Activated CD4-positive, alpha-beta T cell treated with anti-CD3 and anti-CD28 coated beads, Interleukin-2, amount 10 ng/mL, durations not matched to agents 7 days and 5 days (primary cell): ENCODE data around the gene MPV17L2. TPM values are rescaled to one million over a fixed set of nuclear protein-coding genes. Genes with fewer than 3 reads are reported as not detected.

Experiments used
- CTCF ChIA-PET: fragments of 350-600 bp; sonication (Branson Sonifier 250); formaldehyde crosslinking; loops from one replicate; lab custom pipeline; 2021; ENCODE audit warnings: antibody characterized with exemption; lab: Charles Lee
- POLR2A ChIA-PET: fragments of 350-600 bp; sonication (Branson Sonifier 250); formaldehyde crosslinking; loops from one replicate; lab custom pipeline; 2021; ENCODE audit warnings: antibody characterized with exemption; lab: Charles Lee
- DNase-seq: peaks from one replicate; pipeline ENCODE4 v3.0.0-alpha.2; 2020
- H3K27ac Mint-ChIP-seq: one replicate; pipeline ENCODE4 v1.8.0; 2021; ENCODE audit warnings: mild to moderate bottlenecking, moderate library complexity, mixed read lengths
- H3K27me3 Mint-ChIP-seq: one replicate; pipeline ENCODE4 v1.8.0; 2021; ENCODE audit warnings: mixed read lengths
- H3K36me3 Mint-ChIP-seq: one replicate; pipeline ENCODE4 v1.8.0; 2021; ENCODE audit warnings: low read depth, mixed read lengths
- H3K4me1 Mint-ChIP-seq: one replicate; pipeline ENCODE4 v1.8.0; 2021; ENCODE audit warnings: mixed read lengths
- H3K4me3 Mint-ChIP-seq: one replicate; pipeline ENCODE4 v1.8.0; 2021; ENCODE audit warnings: mild to moderate bottlenecking, moderate library complexity, mixed read lengths
- H3K9me3 Mint-ChIP-seq: one replicate; pipeline ENCODE4 v1.8.0; 2021; ENCODE audit warnings: mixed read lengths
- total RNA-seq, 2 experiments: library from RNA; stranded (reverse); gene quantifications; one replicate each; pipeline ENCODE4 v1.2.3, GENCODE V29; 2021

The MPV17L2 gene
- total RNA-seq, 2 experiments from 2014 or later = 6.1 to 6.5 TPM

DNA sequence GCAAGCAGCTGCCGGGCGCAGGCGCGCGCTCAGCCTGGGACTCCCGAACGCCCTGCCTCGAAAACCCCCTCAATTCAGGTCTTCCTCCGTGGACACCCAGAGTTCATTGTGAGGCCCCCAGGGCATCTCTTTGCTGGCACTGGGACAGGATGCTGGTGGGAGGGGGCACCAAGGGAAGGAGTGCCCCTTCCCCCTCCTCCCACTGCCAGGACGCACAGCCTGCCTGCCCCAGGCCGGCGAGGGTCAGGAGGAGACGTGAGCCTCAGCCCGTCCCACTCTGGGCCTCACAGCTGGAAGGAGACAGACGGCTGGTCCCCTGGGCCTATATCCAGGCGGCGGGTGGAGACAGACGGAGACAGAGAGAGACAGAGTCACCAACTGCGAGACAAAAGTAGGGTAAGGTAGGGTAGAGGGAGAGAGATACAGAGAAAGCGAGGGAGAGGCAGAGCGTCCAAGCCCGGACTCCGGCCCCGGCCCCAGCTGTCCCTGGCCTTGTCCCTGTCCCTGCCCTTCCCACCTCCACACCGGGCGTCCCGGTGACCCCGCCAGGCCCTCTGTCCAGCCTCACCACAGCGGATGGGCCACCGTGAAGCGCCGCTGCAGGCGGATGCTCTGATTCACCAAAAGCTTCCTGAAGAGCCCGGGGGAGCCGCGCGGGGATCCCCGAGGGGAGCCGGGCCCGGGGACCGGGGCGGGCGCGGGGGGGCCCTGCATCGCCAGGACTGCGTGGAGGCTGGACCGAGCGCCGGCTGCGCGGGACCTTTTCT is 32.9 kb downstream of the MPV17L2 start, which contains the start of gene PDE4C:
PDE4C (minus strand) TSS at position 737 of the 767 bp plus-strand sequence; CDS start at position 714, 23 bp downstream.
- ChIA-PET POLR2A (no interaction called here), CTCF (interaction anchor here (1.0 kb wide), 2 partner anchors 29 to 54 kb away, joined by 3 to 9 read pairs; a partner anchor contains a TSS)
- no peak within 1 kb of the TSS for H3K4me3 Mint-ChIP-seq
- H3K4me1 Mint-ChIP-seq = peaks cover 17% of the 10 kb centered on the region
- no peak for DNase-seq
- no peaks in the 10 kb centered on the region for H3K36me3 Mint-ChIP-seq
- no peaks in the 10 kb centered on the region for H3K9me3 Mint-ChIP-seq
- H3K27ac Mint-ChIP-seq = peak within 1 kb of the TSS; percentile 19
- H3K27me3 Mint-ChIP-seq = peaks cover 47% of the 10 kb centered on the region

DNA sequence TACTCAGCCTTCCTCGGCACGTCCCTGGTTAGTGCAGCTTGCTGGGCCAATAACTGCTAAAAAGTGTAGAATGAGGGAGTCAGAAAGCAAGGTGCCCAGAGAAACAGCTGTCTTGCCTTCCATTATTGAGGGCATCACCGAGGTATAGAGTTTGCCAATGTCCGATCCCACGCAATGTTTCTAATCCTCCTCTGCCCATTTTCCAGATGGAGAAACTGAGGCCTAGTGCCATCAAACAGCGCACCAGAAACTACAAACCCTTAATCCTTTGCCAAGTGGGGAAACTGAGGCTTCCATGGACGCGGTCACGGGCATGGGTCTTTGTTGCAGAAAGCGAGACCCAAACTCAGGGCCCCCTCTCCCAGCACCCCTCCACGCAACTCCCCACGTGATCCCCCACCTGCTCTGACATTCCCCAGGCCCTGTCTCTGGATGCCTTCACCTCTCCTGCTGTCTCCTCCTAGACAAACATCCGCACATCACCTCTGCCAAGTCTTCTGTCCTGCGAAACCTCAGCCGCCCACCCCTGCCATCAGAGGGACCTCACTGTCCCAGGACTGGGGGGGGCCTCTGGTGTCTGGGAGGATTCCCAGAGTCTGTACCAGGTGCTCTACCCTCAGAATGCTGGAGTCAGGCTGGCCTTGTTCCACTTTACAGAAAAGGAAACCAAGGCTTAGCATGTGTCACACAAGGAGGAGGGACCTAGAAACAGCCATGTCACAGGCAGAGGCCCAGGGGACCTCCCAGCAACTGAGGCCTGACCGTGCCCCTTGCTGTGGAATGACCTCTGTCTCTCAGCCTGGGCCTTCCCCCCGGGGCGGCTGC is 34.1 kb downstream of the MPV17L2 start:
- H3K9me3 Mint-ChIP-seq = no peaks in the 10 kb centered on the region
- ChIA-PET CTCF (interaction anchor here (0.6 kb wide), 1 partner anchor 18 kb away, joined by 5 read pairs; no protein-coding TSS in a partner anchor), POLR2A (no interaction called here)
- H3K27me3 Mint-ChIP-seq = peaks cover 52% of the 10 kb centered on the region
- H3K4me3 Mint-ChIP-seq = no peak overlapping the region
- H3K27ac Mint-ChIP-seq = no peak overlapping the region
- peaks cover 15% of the 10 kb centered on the region for H3K4me1 Mint-ChIP-seq
- no peak for DNase-seq
- H3K36me3 Mint-ChIP-seq = no peaks in the 10 kb centered on the region

DNA sequence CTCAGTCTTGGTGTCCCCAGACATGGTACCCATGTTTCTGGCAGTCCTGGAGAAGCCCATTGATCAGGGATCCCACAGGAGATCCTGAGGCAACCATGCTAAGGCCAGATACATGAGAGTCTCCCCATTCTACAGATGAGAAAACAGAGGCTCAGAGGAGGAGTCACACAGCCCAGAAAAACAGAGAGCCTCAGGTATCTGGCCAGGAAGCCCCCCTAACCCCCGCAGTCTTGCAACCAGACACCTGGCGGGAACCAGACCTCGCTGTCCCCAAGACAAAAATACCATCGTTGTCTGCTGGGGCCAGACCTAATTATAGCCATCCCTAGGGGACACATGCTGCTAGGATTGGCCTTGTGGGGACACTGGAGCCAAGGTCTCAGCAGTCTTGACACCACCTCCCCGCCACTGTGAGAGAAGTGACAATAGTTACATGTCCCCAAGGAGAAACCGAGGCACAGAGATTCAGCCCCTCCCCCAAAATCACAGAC is 34.8 kb downstream of the MPV17L2 start:
- H3K27me3 Mint-ChIP-seq = peaks cover 57% of the 10 kb centered on the region
- peaks cover 19% of the 10 kb centered on the region for H3K4me1 Mint-ChIP-seq
- CTCF ChIA-PET = no interaction called here

DNA sequence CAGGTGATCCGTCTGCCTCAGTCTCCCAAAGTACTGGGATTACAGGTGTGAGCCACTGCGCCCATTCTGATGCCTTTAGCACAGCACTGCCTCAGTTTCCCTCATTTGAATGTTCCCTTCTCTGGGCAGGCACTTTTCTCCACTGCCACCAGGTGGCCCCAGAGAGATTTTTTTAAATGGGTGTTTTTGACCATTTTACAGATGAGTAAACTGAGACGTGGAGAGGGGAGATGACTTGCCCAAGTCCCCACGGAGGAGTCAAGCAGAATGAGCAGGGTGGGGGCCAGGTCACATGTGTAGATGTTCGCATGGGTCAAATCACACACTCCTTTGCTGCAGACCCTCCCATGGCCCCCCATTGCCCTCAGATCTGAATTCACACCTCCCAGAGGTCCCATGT is 36.5 kb downstream of the MPV17L2 start:
- POLR2A ChIA-PET = no interaction called here
- CTCF ChIA-PET = interaction anchor here (0.9 kb wide), 2 partner anchors 32 to 92 kb away, joined by 3 to 4 read pairs; no protein-coding TSS in a partner anchor
- Mint-ChIP-seq H3K9me3 (peaks cover 4% of the 10 kb centered on the region), H3K4me3 (no peak overlapping the region), H3K4me1 (peaks cover 16% of the 10 kb centered on the region), H3K27me3 (peaks cover 52% of the 10 kb centered on the region), H3K36me3 (no peaks in the 10 kb centered on the region), H3K27ac (no peak overlapping the region)
- no peak for DNase-seq

More for the DNA sequence above, 34.8 kb downstream of the MPV17L2 start:
- H3K4me3 Mint-ChIP-seq = no peak overlapping the region
- POLR2A ChIA-PET = no interaction called here
- DNase-seq = no peak
- H3K36me3 Mint-ChIP-seq = no peaks in the 10 kb centered on the region
- H3K27ac Mint-ChIP-seq = no peak overlapping the region
- peaks cover 2% of the 10 kb centered on the region for H3K9me3 Mint-ChIP-seq

DNA sequence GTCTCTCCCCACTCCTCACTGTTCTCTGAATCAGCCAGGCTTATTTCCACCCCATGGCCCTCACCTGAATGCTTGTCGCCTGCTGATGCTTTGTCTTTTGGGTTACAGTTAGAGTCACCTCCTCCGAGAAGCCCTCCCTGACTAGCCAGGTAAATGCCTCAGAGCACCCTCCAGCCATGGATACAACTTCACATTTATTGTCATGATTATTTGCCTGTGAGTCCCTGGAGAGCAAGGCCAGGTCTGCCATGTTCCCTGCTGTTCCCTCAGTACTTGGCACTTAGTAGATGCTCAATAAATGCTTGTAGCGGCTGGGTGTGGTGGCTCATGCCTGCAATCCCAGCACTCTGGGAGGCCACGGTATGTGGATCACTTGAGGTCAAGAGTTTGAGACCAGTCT is 36.9 kb downstream of the MPV17L2 start:
- no peak for DNase-seq
- Mint-ChIP-seq H3K27me3 (peaks cover 48% of the 10 kb centered on the region), H3K9me3 (peaks cover 4% of the 10 kb centered on the region), H3K27ac (no peak overlapping the region), H3K4me1 (peaks cover 12% of the 10 kb centered on the region), H3K4me3 (no peak overlapping the region), H3K36me3 (no peaks in the 10 kb centered on the region)
- ChIA-PET POLR2A (no interaction called here), CTCF (no interaction called here)

DNA sequence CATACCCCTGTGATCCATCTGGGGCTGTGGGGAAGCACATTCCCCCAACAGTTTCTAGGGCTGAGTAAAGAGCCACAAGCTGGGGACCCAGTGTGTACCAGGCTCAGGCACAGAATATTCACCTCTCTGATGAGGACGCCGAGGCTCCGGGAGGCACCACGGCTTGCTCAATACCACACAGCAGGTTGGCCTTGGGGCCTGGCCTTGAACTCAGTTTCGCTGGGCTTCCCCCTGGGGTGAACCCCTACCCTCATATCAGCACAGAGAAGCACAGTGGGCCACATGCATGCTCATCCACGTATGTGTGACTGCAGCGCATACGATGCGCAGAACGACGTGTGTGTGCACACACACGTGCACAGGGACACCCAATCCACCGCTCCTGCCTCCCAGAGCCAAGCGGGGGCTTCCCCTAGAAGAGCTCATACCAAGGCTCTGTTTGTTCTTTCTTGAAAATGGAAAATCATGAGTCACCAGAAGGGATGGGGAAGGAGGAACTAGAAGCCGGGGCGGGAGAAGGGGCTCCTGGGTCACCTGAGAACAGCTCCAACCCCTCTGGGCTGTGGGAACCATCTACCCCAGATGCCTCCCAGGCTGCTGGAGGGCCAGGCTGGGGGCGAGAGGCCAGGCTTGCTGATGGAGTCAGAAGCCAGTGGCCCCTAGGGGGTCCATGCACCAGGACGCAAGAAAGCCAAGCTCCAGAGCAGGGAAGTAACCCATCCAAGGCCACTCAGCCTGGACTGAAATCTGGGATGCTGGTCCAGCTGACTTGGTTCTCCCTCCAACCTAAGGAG is 38.1 kb downstream of the MPV17L2 start:
- CTCF ChIA-PET = interaction anchor here (0.8 kb wide), 1 partner anchor 96 kb away, joined by 3 read pairs; no protein-coding TSS in a partner anchor
- no peak for DNase-seq
- POLR2A ChIA-PET = interaction anchor here (0.6 kb wide), 1 partner anchor 26 kb away, joined by 3 read pairs; no protein-coding TSS in a partner anchor
- Mint-ChIP-seq H3K27ac (no peak overlapping the region), H3K27me3 (peaks cover 39% of the 10 kb centered on the region), H3K9me3 (peaks cover 4% of the 10 kb centered on the region), H3K4me3 (no peak overlapping the region), H3K4me1 (peaks cover 4% of the 10 kb centered on the region), H3K36me3 (no peaks in the 10 kb centered on the region)

DNA sequence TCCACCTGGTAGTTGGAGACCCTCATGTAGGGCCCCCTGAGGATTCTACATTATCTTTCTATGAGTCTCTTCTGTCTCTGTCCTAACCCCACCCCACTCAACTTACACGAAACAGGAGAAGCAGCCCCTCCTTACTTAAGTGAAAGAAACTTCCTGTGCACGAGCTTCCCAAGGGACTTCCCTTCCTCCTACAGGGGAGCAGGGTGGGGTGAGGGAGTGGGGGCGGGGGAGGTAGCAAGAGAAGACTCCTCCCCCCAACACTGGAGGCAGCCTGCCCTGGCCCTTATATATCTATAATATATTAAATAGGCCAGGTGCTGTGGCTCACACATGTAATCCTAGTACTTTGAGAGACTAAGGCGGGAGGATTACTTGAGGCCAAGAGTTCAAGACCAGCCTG is 38.8 kb downstream of the MPV17L2 start:
- H3K27me3 Mint-ChIP-seq = peaks cover 38% of the 10 kb centered on the region
- peaks cover 4% of the 10 kb centered on the region for H3K9me3 Mint-ChIP-seq
- H3K36me3 Mint-ChIP-seq = no peaks in the 10 kb centered on the region
- peaks cover 4% of the 10 kb centered on the region for H3K4me1 Mint-ChIP-seq
- H3K27ac Mint-ChIP-seq = no peak overlapping the region
- no peak for DNase-seq
- CTCF ChIA-PET = interaction anchor here (0.6 to 0.7 kb wide), 2 partner anchors 25 to 93 kb away, joined by 3 to 4 read pairs; no protein-coding TSS in a partner anchor
- H3K4me3 Mint-ChIP-seq = no peak overlapping the region
- POLR2A ChIA-PET = interaction anchor here (0.6 kb wide), 1 partner anchor 27 kb away, joined by 3 read pairs; no protein-coding TSS in a partner anchor

DNA sequence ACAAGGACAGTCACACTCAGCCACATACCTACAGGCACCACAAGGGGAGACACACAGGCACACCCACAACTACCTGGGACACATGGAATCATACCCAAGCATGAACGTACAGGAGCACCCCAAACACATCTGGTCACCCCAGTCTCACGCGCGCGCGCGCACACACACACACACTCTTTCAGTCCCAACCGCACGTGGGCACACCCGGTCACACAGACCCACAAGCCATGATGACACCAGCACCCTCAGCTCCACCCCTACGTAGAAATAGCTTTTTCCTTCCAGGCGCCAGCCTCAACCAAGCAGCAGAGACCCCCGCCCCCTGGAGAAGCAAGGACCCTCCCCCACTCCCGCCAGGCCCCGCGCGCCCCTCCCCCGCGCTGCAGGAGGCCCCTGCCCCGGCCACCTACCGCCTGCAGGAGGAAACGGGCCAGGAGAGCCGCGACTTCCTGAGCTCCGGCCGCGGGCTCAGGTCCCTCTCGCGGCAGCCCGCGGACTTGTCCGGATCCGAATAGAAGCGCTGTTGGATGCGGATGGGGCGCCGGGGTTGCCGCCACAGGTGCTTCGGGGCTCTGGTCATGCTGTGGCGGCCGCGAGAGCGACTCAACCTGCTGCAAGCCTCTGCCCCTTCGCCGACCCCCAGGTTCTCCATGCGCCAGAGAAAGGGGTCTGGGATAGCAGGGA is 39.7 kb downstream of the MPV17L2 start:
- Mint-ChIP-seq H3K4me1 (peaks cover 4% of the 10 kb centered on the region), H3K4me3 (no peak overlapping the region), H3K9me3 (peaks cover 4% of the 10 kb centered on the region), H3K27ac (no peak overlapping the region), H3K36me3 (no peaks in the 10 kb centered on the region), H3K27me3 (peaks cover 31% of the 10 kb centered on the region)
- DNase-seq = no peak
- ChIA-PET POLR2A (no interaction called here), CTCF (interaction anchor here (1.2 to 1.9 kb wide), 4 partner anchors 8 to 157 kb away, joined by 3 to 18 read pairs (median 5); no protein-coding TSS in a partner anchor)

DNA sequence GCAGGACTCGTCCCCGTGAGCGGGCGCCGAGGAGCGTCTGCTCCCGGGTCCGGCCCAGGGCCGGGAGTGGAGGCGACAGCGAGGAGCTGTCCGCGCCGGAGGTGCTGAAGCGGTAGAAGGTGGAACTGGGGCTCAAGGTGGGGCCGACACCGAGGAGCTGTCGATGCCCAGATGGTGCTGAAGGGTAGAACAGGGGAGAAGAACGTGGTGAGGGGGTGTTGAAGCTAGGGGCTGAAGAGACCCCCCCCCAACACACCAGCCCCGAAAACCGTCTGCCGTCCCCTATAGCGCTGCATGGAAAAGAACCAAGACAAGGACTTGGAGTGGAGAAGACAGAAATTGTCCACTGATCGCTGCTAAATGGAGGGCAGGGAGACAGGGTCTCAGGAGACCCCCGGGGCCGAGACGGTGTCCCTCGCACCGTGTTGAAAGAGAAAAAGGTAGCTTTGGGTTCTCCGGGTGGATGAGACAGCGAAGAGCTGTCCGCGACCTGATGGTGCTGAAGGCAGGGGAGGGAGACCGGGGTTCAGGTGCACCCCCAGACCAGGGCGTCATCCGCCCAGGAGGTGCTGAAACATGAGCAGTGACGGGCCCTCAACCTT is 40.3 kb downstream of the MPV17L2 start:
- Mint-ChIP-seq H3K4me1 (peaks cover 4% of the 10 kb centered on the region), H3K27me3 (peaks cover 28% of the 10 kb centered on the region), H3K4me3 (no peak overlapping the region), H3K36me3 (no peaks in the 10 kb centered on the region), H3K27ac (no peak overlapping the region), H3K9me3 (peaks cover 4% of the 10 kb centered on the region)
- CTCF ChIA-PET = interaction anchor here (1.2 to 1.9 kb wide), 4 partner anchors 9 to 156 kb away, joined by 3 to 18 read pairs (median 5); no protein-coding TSS in a partner anchor
- peak; percentile 69 for DNase-seq
- POLR2A ChIA-PET = no interaction called here

DNA sequence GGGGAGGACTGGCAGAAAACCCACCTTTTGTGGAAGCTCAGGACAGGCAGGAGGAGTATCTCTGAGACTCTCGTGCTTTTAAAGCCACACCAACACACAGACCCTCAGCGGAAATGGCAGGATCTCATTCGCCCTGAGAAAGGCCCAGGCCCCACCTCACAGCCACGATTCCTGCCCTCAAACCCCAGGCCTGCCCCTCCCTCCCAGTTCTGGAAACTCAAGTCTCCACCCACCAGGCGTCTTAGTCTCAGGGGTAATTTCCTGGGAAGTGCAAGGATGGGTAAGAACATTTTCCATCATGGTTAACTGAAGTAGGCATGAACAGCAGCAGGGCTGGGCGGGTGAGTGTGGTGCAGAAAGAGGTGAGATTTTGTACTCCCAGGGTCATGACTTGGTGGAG is 41.2 kb downstream of the MPV17L2 start:
- Mint-ChIP-seq H3K4me3 (no peak overlapping the region), H3K9me3 (peaks cover 4% of the 10 kb centered on the region), H3K27me3 (peaks cover 28% of the 10 kb centered on the region), H3K36me3 (no peaks in the 10 kb centered on the region), H3K27ac (no peak overlapping the region), H3K4me1 (peaks cover 4% of the 10 kb centered on the region)
- ChIA-PET POLR2A (no interaction called here), CTCF (interaction anchor here (1.3 to 1.9 kb wide), 3 partner anchors 10 to 45 kb away, joined by 3 to 18 read pairs (median 6); no protein-coding TSS in a partner anchor)
- no peak for DNase-seq

DNA sequence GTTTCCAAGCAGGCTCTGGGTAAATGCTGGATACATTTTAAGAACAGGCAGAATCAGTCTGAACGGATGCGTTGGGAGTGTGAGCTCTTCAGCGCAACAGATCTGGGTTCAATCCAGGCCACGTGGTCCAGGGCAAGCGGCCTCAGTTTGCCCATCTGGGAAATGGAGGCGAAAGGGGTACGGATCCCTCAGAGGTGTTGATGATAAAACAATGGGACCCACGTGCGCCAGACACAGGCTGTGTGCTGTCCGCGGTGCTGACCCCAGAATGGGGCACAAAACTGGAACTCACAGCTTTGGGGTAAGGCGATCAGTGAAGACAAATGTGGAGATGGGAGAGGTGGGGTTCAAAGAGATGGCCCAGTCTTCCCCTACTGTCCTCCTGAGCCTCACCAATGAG is 46.3 kb downstream of the MPV17L2 start:
- Mint-ChIP-seq H3K4me1 (no peaks in the 10 kb centered on the region), H3K4me3 (no peak overlapping the region), H3K27ac (no peak overlapping the region), H3K9me3 (no peaks in the 10 kb centered on the region), H3K27me3 (peaks cover 4% of the 10 kb centered on the region), H3K36me3 (no peaks in the 10 kb centered on the region)
- ChIA-PET CTCF (no interaction called here), POLR2A (no interaction called here)
- peak; percentile 29 for DNase-seq
